Midbrain (tissue), 1 donor: ENCODE data around the gene ERF.

Experiments
- DNase-seq: peaks from one replicate; lab custom pipeline; 2025; lab: John Stamatoyannopoulos, UW

Gene ERF

GRCh38 chr19:42254850-42255765 is at the start of gene ERF:
Gene ERF, minus strand, starts transcription at chr19:42255128. Its CDS starts 129 bp downstream, at chr19:42254999.
- DNase-seq, result peak; percentile 93

DNA sequence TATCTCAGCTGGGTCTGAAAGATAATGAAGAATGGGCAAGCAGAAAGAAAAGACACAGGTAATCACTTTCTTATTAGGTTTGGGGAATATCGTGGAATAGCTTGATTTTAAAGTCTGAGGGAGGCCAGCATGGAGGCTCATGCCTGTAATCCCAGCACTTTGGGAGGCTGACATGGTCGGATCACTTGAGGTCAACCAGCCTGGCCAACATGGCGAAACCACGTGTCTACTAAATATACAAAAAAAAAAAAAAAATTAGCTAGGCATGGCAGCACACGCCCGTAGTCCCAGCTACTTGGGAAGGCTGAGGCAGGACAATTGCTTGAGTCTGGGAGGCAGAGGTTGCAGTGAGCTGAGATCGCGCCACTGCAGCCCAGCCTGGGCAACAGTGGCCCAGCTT is 48.9 kb upstream of the ERF start:
- DNase-seq, result no peak

DNA sequence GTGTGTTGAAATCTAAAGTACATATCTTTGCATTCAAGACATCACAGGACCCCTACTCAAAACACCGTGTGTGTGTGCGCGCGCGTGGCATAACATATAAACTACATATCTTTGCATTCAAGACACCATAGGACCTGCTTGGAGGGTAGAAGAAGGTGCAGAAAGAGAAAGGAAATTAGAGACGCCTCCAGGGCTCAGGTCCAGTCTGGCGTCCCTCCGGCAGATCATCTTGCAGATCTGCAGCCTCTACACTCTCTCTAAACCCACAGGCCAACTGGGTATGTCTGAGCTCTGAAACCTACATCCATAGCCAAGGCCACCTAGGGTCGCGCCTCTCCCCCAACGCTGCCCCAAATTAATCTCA is 48.2 kb upstream of the ERF start:
- DNase-seq, result no peak

DNA sequence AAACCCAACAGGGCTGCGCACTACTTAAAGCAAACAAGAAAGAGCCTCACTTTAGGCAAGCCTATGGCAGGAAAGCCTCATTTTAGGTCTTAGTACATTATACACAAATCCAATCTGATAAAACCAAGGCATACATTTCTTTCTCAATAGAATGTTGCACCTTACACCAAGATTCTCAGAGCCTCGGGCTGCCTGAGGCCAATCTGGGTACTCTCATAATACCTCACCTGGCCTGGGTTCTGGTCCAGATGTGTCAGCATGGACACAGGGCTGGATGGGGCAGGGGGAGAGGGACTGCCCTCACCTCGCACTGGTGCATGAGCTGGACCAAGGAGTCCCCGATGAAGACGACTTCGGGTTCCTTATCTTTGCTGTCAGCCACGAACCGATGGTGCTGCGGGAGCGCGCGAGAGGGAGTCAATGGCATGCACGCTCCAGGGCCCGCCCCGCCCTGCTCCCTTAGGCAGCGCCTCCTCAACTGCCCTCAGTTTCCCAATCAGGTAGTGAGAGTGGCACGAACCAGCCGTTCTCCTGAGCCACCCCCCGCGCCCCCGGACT is 46.8 kb upstream of the ERF start, which contains the start of gene PRR19:
Gene PRR19, plus strand, starts transcription at position 487 of the 558 bp plus-strand sequence. CDS start 7,453 bp downstream, outside the sequence.
- DNase-seq, result no peak

GRCh38 chr19:42297039-42297438 is 42.1 kb upstream of the ERF start:
- no peak for DNase-seq

DNA sequence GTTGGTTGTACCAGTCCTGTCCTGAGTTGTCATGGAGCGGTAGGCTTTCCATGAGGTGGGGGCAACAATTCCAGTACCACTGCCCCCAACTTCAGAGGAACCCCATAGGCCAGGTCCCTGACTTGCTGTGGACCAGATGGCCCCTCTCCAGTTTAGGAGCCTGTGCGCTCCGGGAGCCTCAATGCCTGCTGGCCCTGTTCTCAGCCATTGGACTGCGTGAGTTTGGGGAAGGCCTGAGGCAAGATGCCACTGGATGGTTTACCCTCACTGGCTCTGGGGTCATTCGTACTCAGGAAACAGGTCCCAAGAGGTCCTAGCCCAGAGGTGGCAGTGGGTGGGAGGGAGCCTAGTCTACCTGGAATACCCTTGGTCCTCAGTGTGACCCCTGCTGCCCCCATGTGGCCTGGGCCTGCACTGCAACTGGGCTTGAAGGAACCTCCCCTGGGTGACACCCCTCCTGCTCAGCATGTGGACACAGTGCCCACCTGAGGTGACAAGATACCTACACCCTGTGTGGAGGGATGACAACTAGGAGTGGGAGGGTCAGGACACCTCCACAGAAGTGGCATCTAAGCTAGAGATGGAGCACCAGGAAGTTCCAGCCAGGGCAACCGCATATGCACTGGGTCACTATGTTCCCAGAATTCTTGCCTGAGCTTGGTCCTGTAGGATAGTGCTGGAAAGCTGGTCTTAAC is 41.0 kb upstream of the ERF start:
- peak; percentile 59 for DNase-seq

DNA sequence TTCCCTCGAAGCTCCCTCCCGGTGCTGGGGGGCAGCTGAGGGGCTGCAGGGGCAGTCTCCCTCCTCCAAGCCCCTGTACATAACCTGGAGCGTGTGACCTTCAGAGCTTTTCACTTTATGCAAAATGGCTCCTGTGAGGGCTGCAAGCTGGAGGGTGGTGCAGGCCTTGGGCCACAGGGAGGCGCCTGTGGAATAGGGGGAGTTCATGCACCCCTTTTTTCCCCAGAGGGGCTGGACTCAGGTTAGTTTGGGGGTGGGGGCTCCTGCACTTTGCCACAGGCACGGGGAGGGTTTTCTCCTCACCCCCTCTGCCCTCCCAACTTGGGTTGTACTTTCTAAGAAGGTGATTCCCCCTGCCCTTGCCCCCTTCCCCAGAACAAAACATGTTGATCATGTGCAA is 40.4 kb upstream of the ERF start:
- DNase-seq, result no peak

GRCh38 chr19:42294471-42295137 is 39.7 kb upstream of the ERF start:
- no peak for DNase-seq

DNA sequence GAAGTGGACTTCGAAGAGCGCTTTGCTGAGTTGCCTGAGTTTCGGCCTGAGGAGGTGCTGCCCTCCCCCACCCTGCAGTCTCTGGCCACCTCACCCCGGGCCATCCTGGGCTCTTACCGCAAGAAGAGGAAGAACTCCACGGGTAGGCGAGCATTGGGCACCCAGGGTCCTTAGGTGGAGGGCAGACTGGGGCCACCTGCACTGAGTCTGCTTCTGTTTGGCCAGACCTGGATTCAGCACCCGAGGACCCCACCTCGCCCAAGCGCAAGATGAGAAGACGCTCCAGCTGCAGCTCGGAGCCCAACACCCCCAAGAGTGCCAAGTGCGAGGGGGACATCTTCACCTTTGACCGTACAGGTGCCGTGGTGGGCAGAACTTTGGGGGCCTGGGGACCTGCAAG is 39.0 kb upstream of the ERF start:
- no peak for DNase-seq

- no peak for DNase-seq
These were observed 38.6 kb upstream of the ERF start for GRCh38 chr19:42293540-42293939.

DNA sequence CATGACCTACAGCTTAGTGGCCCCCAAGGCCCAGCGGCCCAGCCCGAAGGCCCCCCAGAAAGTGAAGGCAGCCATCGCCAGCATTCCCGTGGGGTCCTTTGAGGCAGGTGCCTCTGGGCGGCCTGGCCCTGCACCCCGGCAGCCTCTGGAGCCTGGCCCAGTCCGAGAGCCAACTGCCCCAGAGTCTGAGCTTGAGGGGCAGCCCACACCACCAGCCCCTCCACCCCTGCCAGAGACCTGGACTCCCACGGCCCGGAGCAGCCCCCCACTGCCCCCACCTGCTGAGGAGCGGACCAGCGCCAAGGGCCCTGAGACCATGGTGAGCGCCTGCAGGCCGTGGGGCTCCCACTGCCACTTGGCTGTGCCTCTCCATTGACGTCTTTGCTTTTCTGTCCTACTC is 38.0 kb upstream of the ERF start:
- no peak for DNase-seq

- no peak for DNase-seq
These were observed 37.4 kb upstream of the ERF start for GRCh38 chr19:42292042-42292960.

DNA sequence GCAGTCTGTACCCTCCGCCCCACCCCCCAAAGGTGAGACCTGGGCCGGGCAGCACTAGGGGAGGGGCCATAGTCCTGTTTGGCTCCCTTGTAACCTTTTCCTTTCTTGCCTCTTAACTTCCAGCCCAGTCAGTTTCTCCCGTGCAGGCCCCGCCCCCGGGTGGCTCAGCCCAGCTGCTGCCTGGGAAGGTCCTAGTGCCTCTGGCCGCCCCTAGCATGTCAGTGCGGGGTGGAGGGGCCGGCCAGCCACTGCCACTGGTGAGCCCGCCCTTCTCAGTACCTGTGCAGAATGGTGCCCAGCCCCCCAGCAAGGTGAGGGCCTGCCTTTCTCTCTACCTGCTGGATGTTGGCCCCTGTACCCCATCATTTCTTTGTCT is 36.5 kb upstream of the ERF start:
- DNase-seq, result no peak

DNA sequence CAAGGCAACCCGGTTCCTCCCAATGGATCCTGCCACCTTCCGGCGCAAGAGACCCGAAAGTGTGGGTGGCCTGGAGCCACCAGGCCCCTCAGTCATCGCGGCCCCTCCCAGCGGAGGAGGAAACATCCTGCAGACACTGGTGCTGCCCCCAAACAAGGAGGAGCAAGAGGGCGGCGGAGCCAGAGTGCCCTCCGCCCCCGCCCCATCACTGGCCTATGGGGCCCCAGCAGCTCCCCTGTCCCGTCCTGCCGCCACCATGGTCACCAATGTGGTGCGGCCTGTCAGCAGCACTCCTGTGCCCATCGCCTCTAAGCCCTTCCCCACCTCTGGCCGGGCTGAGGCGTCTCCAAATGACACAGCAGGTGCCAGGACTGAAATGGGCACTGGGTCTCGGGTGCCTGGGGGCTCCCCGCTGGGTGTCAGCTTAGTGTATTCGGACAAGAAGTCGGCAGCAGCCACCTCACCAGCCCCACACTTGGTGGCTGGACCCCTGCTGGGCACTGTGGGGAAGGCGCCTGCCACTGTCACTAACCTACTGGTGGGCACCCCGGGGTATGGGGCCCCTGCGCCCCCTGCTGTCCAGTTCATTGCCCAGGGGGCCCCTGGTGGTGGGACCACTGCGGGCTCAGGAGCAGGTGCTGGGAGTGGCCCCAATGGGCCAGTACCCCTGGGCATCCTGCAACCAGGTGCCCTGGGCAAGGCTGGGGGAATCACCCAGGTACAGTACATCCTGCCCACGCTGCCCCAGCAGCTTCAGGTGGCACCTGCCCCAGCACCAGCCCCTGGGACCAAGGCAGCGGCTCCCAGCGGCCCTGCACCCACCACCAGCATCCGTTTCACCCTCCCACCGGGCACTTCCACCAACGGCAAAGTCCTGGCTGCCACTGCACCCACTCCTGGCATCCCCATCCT is 35.9 kb upstream of the ERF start:
- no peak for DNase-seq

- DNase-seq, result no peak
These were observed 35.2 kb upstream of the ERF start for GRCh38 chr19:42290136-42290522.

- DNase-seq, result no peak
These were observed 34.7 kb upstream of the ERF start for GRCh38 chr19:42289556-42290041.

- DNase-seq, result no peak
These were observed 34.1 kb upstream of the ERF start for GRCh38 chr19:42288881-42289555.

DNA sequence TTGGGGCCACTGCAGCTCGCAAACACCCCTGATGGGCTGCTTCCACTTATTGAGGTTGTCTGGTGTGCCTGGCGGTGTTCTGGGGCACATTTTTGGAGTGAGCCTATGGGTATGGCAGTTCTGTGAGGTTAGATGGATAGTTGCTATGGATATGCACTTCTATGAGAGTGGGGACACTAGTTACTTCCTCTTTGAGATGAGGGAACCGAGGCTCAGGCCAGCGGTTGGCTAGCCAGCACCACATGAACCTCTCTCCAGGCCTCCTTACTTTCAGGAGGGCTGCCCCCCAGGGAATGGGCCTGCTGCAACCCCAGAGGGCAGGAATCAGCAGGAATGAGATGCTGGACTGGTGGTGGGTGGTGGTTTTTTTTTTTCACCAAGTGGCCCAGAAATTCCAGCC is 33.5 kb upstream of the ERF start:
- no peak for DNase-seq

DNA sequence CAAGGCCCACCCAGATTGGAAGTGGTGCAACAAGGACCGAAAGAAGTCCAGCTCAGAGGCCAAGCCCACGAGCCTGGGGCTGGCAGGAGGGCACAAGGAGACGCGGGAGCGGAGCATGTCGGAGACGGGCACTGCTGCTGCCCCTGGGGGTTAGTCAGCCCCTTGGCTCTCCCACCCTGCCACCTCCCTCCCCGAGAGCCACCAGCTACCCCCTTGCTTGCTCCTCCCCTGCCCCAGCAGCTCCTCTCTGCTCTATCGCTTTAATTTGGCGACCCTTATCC is 32.8 kb upstream of the ERF start:
- DNase-seq, result no peak
